HCT116 (cell line): ENCODE data around the gene SYDE2. TPM values are rescaled to one million over a fixed set of nuclear protein-coding genes. Genes with fewer than 3 reads are reported as not detected.

Experiments
- ATAC-seq: fragments of 200-7000 bp; cut with Tn5 transposase; 2 replicates; pipeline ENCODE4 v1.9.1; 2020; ENCODE audit warnings: mild to moderate bottlenecking, moderate library complexity
- BruUV-seq: library from RNA; stranded (reverse); fragments of 400-500 nt; replicated peaks from 2 replicates; lab custom pipeline; 2021; lab: Mats Ljungman, UMichigan
- CTCF ChIA-PET: fragments of 300-600 bp; sonication (Branson Sonifier 250); formaldehyde crosslinking; loops from one replicate; lab custom pipeline; 2021; ENCODE audit warnings: antibody characterized with exemption; lab: Charles Lee
- POLR2A ChIA-PET: fragments of 300-600, 350-600 bp; sonication (Branson Sonifier 250); formaldehyde crosslinking; loops from one replicate; lab custom pipeline; 2021; ENCODE audit warnings: antibody characterized with exemption; lab: Charles Lee
- RAD21 ChIA-PET, 2 experiments: fragments of 300-600 bp; sonication (Branson Sonifier 250); formaldehyde crosslinking; loops; one replicate each; lab custom pipeline; 2023; ENCODE audit warnings: low total read pairs in 2 of 2; ENCODE audit not compliant: uncharacterized antibody in 2 of 2, unreplicated experiment in 2 of 2, low non-redundant PET in 1 of 2; lab: Charles Lee
- DNase-seq: peaks from one replicate; pipeline ENCODE4 v3.0.0-alpha.2; 2010; ENCODE audit warnings: low read depth, low spot score
- H2AFZ ChIP-seq: fragments of 200-600 bp; shearing (Covaris generic), sonication (generic); 2 replicates; pipeline ENCODE4 v1.6.1; 2017; ENCODE audit warnings: low read depth, mixed run types, mixed read lengths, antibody characterized with exemption, low read length; ENCODE audit not compliant: poor library complexity, severe bottlenecking
- H3K27ac ChIP-seq: 2 replicates; pipeline ENCODE4 v1.5.1; 2012; ENCODE audit warnings: low read depth, low read length
- H3K27me3 ChIP-seq: fragments of 200-600 bp; sonication (generic); 2 replicates; pipeline ENCODE4 v1.6.1; 2016; ENCODE audit warnings: mixed run types, low read length, mixed read lengths; ENCODE audit not compliant: insufficient read depth
- H3K36me3 ChIP-seq, 2 experiments: fragments of 200-500 bp in 1 of 2; fragments of 200-600 bp in 1 of 2; sonication (Bioruptor generic) in 1 of 2; sonication (generic) in 1 of 2; 2 replicates each; pipeline versions ENCODE4 v1.5.1 to v1.6.1; 2014 to 2016; ENCODE audit warnings: low read length in 2 of 2, inconsistent platforms in 1 of 2, mixed read lengths in 1 of 2, mixed run types in 1 of 2; ENCODE audit not compliant: insufficient read depth in 2 of 2, control insufficient read depth in 1 of 2
- H3K4me1 ChIP-seq, 2 experiments: fragments of 200-600 bp in 1 of 2; sonication (generic) in 1 of 2; 2 replicates each; pipeline versions ENCODE4 v1.5.1 to v1.6.1; 2012 to 2017; ENCODE audit warnings: low read length in 2 of 2, inconsistent platforms in 1 of 2, mild to moderate bottlenecking in 1 of 2, mixed read lengths in 1 of 2, mixed run types in 1 of 2, moderate library complexity in 1 of 2; ENCODE audit not compliant: insufficient read depth in 2 of 2, control insufficient read depth in 1 of 2
- H3K4me2 ChIP-seq: fragments of 200-600 bp; sonication (generic); 2 replicates; pipeline ENCODE4 v1.6.1; 2017; ENCODE audit warnings: mixed run types, low read length, mixed read lengths
- H3K4me3 ChIP-seq, 2 experiments: fragments of 200-600 bp in 1 of 2; sonication (generic) in 1 of 2; replicated peaks in 1 of 2; 2 replicates each; pipeline ENCODE4 v1.5.1; 2011 to 2016; ENCODE audit warnings: low read length in 2 of 2, control low read depth in 1 of 2, low read depth in 1 of 2, mild to moderate bottlenecking in 1 of 2, mixed read lengths in 1 of 2, mixed run types in 1 of 2
- H3K79me2 ChIP-seq: fragments of 200-600 bp; sonication (generic); 2 replicates; pipeline ENCODE4 v1.6.1; 2017; ENCODE audit warnings: mild to moderate bottlenecking, mixed run types, low read length, moderate library complexity, mixed read lengths; ENCODE audit not compliant: insufficient read depth
- H3K9ac ChIP-seq: fragments of 200-600 bp; sonication (generic); 2 replicates; pipeline ENCODE4 v1.6.1; 2016; ENCODE audit warnings: low read length, mixed read lengths
- H3K9me2 ChIP-seq: fragments of 200-600 bp; sonication (generic), shearing (Covaris generic); 2 replicates; pipeline ENCODE4 v1.6.1; 2017; ENCODE audit warnings: mixed run types, mild to moderate bottlenecking, moderate library complexity; ENCODE audit not compliant: insufficient read depth
- H3K9me3 ChIP-seq, 2 experiments: fragments of 200-500 bp in 1 of 2; fragments of 200-600 bp in 1 of 2; sonication (Bioruptor generic) in 1 of 2; sonication (generic) in 1 of 2; 2 replicates each; pipeline ENCODE4 v1.6.1; 2014 to 2017; ENCODE audit warnings: low read length in 2 of 2, mixed read lengths in 2 of 2, inconsistent platforms in 1 of 2, low read depth in 1 of 2, mild to moderate bottlenecking in 1 of 2, mixed run types in 1 of 2, moderate library complexity in 1 of 2; ENCODE audit not compliant: control insufficient read depth in 1 of 2, insufficient read depth in 1 of 2
- H4K20me1 ChIP-seq: fragments of 200-600 bp; sonication (generic), shearing (Covaris generic); 2 replicates; pipeline ENCODE4 v1.6.1; 2017; ENCODE audit warnings: mixed run types, mild to moderate bottlenecking, moderate library complexity; ENCODE audit not compliant: insufficient read depth
- CBX3 ChIP-seq: IDR thresholded peaks from 2 replicates; pipeline ENCODE4 v1.6.1; 2012; ENCODE audit warnings: low read depth
- CEBPB ChIP-seq: IDR thresholded peaks from 2 replicates; pipeline ENCODE4 v1.6.1; 2012; ENCODE audit warnings: low read depth
- EGR1 ChIP-seq: IDR thresholded peaks from 2 replicates; pipeline ENCODE4 v1.6.1; 2012; ENCODE audit warnings: low read depth
- ELF1 ChIP-seq: IDR thresholded peaks from 2 replicates; pipeline ENCODE4 v1.6.1; 2012; ENCODE audit warnings: low read depth, borderline replicate concordance
- EZH2 ChIP-seq: fragments of 200-600 bp; sonication (generic); IDR thresholded peaks from 2 replicates; pipeline ENCODE4 v1.6.1; 2017; ENCODE audit warnings: antibody characterized with exemption, mixed run types
- EZH2phosphoT487 ChIP-seq: fragments of 200-600 bp; IDR thresholded peaks from 2 replicates; pipeline ENCODE4 v1.6.1; 2018; ENCODE audit warnings: antibody characterized with exemption, borderline replicate concordance
- FOSL1 ChIP-seq: IDR thresholded peaks from 2 replicates; pipeline ENCODE4 v1.6.1; 2012; ENCODE audit warnings: low read depth
- JUND ChIP-seq: IDR thresholded peaks from 2 replicates; pipeline ENCODE4 v1.6.1; 2012
- POLR2A ChIP-seq: IDR thresholded peaks from 2 replicates; pipeline ENCODE4 v1.7.0; 2011; ENCODE audit warnings: borderline replicate concordance; ENCODE audit not compliant: insufficient read depth, insufficient read length; ENCODE audit errors: extremely low read depth
- POLR2AphosphoS5 ChIP-seq: IDR thresholded peaks from 2 replicates; pipeline ENCODE4 v1.6.1; 2011; ENCODE audit warnings: mild to moderate bottlenecking, low read depth, low read length, moderate library complexity
- RAD21 ChIP-seq: IDR thresholded peaks from 2 replicates; pipeline ENCODE4 v1.6.1; 2012; ENCODE audit warnings: low read depth, mild to moderate bottlenecking
- REST ChIP-seq: IDR thresholded peaks from 2 replicates; pipeline ENCODE4 v1.6.1; 2012; ENCODE audit warnings: low read depth
- SIN3A ChIP-seq: IDR thresholded peaks from 2 replicates; pipeline ENCODE4 v1.6.1; 2012; ENCODE audit warnings: low read depth
- SP1 ChIP-seq: IDR thresholded peaks from 2 replicates; pipeline ENCODE4 v1.6.1; 2012; ENCODE audit warnings: low read depth
- SRF ChIP-seq: IDR thresholded peaks from 2 replicates; pipeline ENCODE4 v1.6.1; 2012; ENCODE audit warnings: low read depth
- ZFX ChIP-seq: fragments of 450-650 bp; IDR thresholded peaks from 2 replicates; pipeline ENCODE4 v1.6.1; 2017
- ZNF274 ChIP-seq: fragments of 200-500 bp; sonication (Bioruptor generic); IDR thresholded peaks from 2 replicates; pipeline ENCODE4 v1.6.1; 2014; ENCODE audit warnings: mild to moderate bottlenecking, low read depth, low read length, inconsistent platforms
- intact Hi-C: fragments of 100-400 bp; cut with micrococcal nuclease; formaldehyde crosslinking; loops from 2 replicates; pipeline ENCODE4 v1.10.0; 2022
- total RNA-seq: library from RNA; stranded (reverse); gene quantifications from one replicate; pipeline ENCODE4 v1.2.1, GENCODE V29; 2021; ENCODE audit not compliant: unreplicated experiment
- TF ChIP-seq, protein P1 (sequence below): IDR thresholded peaks from 2 replicates; pipeline ENCODE4 v1.6.1; 2012
- TF ChIP-seq, protein P2 (sequence below), 3 experiments: fragments of 200-600 bp in 1 of 3; sonication (generic) in 1 of 3; IDR thresholded peaks in 2 of 3; conservative IDR thresholded peaks in 1 of 3; 2 replicates each; pipeline ENCODE4 v1.5.1; 2012 to 2017; ENCODE audit warnings: low read depth in 2 of 3, low read length in 2 of 3, antibody characterized with exemption in 1 of 3, borderline replicate concordance in 1 of 3, control low read depth in 1 of 3, mild to moderate bottlenecking in 1 of 3, mixed read lengths in 1 of 3, mixed run types in 1 of 3, moderate library complexity in 1 of 3; ENCODE audit not compliant: insufficient read depth in 1 of 3
- TF ChIP-seq, protein P3 (sequence below): IDR thresholded peaks from 2 replicates; pipeline ENCODE4 v1.6.1; 2011; ENCODE audit warnings: mild to moderate bottlenecking, low read length, moderate library complexity; ENCODE audit not compliant: insufficient replicate concordance; ENCODE audit errors: extremely low read depth
- TF ChIP-seq, protein P4 (sequence below): IDR thresholded peaks from 2 replicates; pipeline ENCODE4 v1.6.1; 2012

SYDE2 gene
- total RNA-seq, 1 experiment from 2014 or later = 5.3 TPM

DNA sequence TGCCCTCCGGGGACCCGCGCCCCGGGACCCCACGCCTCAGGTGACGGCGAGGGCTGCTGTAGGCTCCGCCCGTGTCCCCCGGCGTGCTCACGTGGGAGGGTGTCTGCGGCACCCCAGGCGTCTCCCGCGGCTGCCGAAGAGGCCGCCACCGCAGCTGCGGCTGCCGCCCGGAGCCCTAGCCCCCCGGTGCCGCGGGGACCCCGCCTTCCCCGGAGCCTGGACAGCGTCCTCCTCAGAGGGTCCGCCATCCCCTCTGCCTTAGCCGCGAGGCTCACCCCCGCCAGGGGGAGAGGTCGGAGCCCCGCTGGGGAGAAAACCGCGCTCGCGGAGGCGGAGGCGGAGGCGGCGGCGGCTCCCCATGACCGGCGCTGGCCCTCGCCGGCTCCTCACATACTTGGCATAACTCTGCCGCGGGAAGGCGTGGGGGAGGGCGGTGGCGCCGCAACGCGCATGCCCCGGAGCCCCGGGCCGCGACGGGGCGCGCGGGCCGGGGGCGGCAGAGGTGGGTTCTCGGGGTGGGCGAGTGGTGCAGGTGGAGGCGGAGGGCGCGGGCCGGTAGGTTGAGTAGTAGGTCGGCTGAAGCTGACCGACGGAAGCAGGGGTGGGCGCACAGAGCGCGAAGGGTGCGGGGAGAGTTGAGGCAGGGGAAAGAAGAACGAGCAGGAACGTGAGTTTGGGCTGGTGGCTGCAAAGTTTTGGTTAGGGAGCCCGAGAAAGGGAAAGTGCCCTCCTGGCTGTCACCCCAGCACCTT lies 700 bp upstream of the SYDE2 start:
- H3K9me3 ChIP-seq = no peaks in the 10 kb centered on the region
- H3K4me1 ChIP-seq = peaks cover 6 to 16% of the 10 kb centered on the region in 2 experiments
- no peaks in the 10 kb centered on the region for H3K9me2 ChIP-seq
- H3K36me3 ChIP-seq = no peaks in the 10 kb centered on the region
- H3K27me3 ChIP-seq = no peaks in the 10 kb centered on the region
- H2AFZ ChIP-seq = peak overlapping the region; percentile 39
- peak overlapping the region; percentile 74 to 76 for H3K4me3 ChIP-seq
- DNase-seq = no peak
- POLR2A ChIA-PET = no interaction called here
- peak overlapping the region; percentile 85 for H3K27ac ChIP-seq
- H3K79me2 ChIP-seq = peaks cover 5% of the 10 kb centered on the region
- intact Hi-C loops = loop anchor here (1.0 kb wide), 1 partner anchor 153 kb away; the partner anchor contains the start of gene MCOLN3
- BruUV-seq = no TSS peak
- H4K20me1 ChIP-seq = no peaks in the 10 kb centered on the region
- ATAC-seq = peak; percentile 75
- peak overlapping the region; percentile 67 for H3K9ac ChIP-seq
- peak overlapping the region; percentile 89 for H3K4me2 ChIP-seq
- RAD21 ChIA-PET = no interaction called here
- CTCF ChIA-PET = no interaction called here
- no peak for TF ChIP-seq ZNF274
- TF ChIP-seq CBX3 = no peak; the same call in 1 of the 2 replicates
- TF ChIP-seq FOSL1 = no peak
- TF ChIP-seq EZH2phosphoT487 = no peak
- TF ChIP-seq, protein P1, sequence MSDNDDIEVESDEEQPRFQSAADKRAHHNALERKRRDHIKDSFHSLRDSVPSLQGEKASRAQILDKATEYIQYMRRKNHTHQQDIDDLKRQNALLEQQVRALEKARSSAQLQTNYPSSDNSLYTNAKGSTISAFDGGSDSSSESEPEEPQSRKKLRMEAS = no peak; the same call in 1 of the 2 replicates
- no peak for TF ChIP-seq JUND
- TF ChIP-seq SIN3A = peak; percentile 20; the same call in 1 of the 2 replicates
- TF ChIP-seq POLR2A = no peak
- TF ChIP-seq RAD21 = no peak
- TF ChIP-seq EGR1 = peak; percentile 92
- TF ChIP-seq SP1 = no peak
- TF ChIP-seq, protein P2, sequence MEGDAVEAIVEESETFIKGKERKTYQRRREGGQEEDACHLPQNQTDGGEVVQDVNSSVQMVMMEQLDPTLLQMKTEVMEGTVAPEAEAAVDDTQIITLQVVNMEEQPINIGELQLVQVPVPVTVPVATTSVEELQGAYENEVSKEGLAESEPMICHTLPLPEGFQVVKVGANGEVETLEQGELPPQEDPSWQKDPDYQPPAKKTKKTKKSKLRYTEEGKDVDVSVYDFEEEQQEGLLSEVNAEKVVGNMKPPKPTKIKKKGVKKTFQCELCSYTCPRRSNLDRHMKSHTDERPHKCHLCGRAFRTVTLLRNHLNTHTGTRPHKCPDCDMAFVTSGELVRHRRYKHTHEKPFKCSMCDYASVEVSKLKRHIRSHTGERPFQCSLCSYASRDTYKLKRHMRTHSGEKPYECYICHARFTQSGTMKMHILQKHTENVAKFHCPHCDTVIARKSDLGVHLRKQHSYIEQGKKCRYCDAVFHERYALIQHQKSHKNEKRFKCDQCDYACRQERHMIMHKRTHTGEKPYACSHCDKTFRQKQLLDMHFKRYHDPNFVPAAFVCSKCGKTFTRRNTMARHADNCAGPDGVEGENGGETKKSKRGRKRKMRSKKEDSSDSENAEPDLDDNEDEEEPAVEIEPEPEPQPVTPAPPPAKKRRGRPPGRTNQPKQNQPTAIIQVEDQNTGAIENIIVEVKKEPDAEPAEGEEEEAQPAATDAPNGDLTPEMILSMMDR (IDR thresholded peaks at IDR 0.05 in 2 of 3, conservative IDR thresholded peaks at IDR 0.05 in 1 of 3; ENCODE audit: borderline replicate concordance in 1 of 3, insufficient read depth in 1 of 3, low read depth in 2 of 3, low read length in 2 of 3) = no peak
- no peak for TF ChIP-seq EZH2
- no peak for TF ChIP-seq REST
- TF ChIP-seq, protein P3, sequence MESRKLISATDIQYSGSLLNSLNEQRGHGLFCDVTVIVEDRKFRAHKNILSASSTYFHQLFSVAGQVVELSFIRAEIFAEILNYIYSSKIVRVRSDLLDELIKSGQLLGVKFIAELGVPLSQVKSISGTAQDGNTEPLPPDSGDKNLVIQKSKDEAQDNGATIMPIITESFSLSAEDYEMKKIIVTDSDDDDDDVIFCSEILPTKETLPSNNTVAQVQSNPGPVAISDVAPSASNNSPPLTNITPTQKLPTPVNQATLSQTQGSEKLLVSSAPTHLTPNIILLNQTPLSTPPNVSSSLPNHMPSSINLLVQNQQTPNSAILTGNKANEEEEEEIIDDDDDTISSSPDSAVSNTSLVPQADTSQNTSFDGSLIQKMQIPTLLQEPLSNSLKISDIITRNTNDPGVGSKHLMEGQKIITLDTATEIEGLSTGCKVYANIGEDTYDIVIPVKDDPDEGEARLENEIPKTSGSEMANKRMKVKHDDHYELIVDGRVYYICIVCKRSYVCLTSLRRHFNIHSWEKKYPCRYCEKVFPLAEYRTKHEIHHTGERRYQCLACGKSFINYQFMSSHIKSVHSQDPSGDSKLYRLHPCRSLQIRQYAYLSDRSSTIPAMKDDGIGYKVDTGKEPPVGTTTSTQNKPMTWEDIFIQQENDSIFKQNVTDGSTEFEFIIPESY = no peak
- TF ChIP-seq ELF1 = no peak
- no peak for TF ChIP-seq SRF
- TF ChIP-seq, protein P4, sequence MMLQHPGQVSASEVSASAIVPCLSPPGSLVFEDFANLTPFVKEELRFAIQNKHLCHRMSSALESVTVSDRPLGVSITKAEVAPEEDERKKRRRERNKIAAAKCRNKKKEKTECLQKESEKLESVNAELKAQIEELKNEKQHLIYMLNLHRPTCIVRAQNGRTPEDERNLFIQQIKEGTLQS = no peak
- TF ChIP-seq POLR2AphosphoS5 = peak; percentile 66
- no peak; the same call in 1 of the 2 replicates for TF ChIP-seq ZFX
- TF ChIP-seq CEBPB = no peak
